Measurements from ENCODE around the gene DEFB128. TPM values are rescaled to one million over a fixed set of nuclear protein-coding genes. Genes with fewer than 3 reads are reported as not detected.

Gene DEFB128
- total and polyA plus RNA-seq, 2 experiments from 2014 or later, result not detected

GRCh38 chr20:237929-238328, 48.4 kb upstream of the DEFB128 start:
- Histone ChIP-seq H3K27me3 (ENCODE audit: insufficient read depth) (peaks cover 68% of the 10 kb centered on the region), H3K9me2 (ENCODE audit: insufficient read depth) (no peaks in the 10 kb centered on the region), H3K4me1 (ENCODE audit: insufficient read depth) (no peaks in the 10 kb centered on the region), H3K36me3 (ENCODE audit: insufficient read depth) (no peaks in the 10 kb centered on the region), H2AFZ (no peak overlapping the region), H3K79me2 (replicated peaks; ENCODE audit: insufficient read depth) (no peaks in the 10 kb centered on the region), H3K4me2 (no peak overlapping the region), H3F3A (replicated peaks; ENCODE audit: low read depth) (no peaks in the 10 kb centered on the region), H4K20me1 (replicated peaks; ENCODE audit: insufficient read depth) (no peaks in the 10 kb centered on the region), H3K27ac (ENCODE audit: low read depth) (no peak overlapping the region), H3K4me3 (no peak overlapping the region)
- ATAC-seq (no peak), DNase-seq (ENCODE audit: low spot score) (no peak)
- Mint-ChIP-seq H3K27ac (no peak overlapping the region), H3K27me3 (ENCODE audit: insufficient read depth, low read depth, poor library complexity) (peaks cover 10% of the 10 kb centered on the region), H3K9me3 (no peaks in the 10 kb centered on the region), H3K36me3 (ENCODE audit: low read depth) (no peaks in the 10 kb centered on the region), H3K4me1 (no peaks in the 10 kb centered on the region), H3K4me3 (no peak overlapping the region)
- TF ChIP-seq REST (IDR thresholded peaks at IDR 0.05; ENCODE audit: unreplicated experiment) (no peak), EZH2phosphoT487 (IDR thresholded peaks at IDR 0.05; ENCODE audit: unreplicated experiment) (no peak), CREB1 (CRISPR knock-in tag; IDR thresholded peaks at IDR 0.05; ENCODE audit: low read depth) (no peak)

DNA sequence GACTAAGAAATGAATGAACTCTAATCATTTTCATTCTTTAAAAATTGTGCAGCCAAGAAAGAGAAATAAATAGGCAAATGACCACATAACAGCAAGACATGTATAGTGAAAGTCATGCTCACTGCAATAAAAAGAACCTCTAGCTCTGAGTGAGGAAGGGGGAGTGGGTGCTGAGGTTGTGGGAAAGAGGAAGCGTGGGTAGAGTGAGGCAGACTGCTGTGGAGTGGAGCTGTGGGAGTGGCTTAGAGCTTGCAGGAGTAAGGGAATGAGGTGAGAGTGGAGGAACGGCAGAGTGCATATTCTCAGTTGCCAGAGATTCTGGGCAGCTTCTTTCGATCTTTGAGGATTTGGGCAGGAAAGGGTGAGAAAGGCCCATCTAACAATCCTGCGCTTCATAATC, 48.0 kb upstream of the DEFB128 start:
- no peak overlapping the region for H3K27ac ChIP-seq (ENCODE audit: low read depth)
- no peak overlapping the region for H3K4me2 ChIP-seq
- H2AFZ ChIP-seq, result no peak overlapping the region
- no peaks in the 10 kb centered on the region for H3K4me1 ChIP-seq (ENCODE audit: insufficient read depth)
- Mint-ChIP-seq H3K4me3 (no peak overlapping the region), H3K27ac (no peak overlapping the region), H3K27me3 (ENCODE audit: insufficient read depth, low read depth, poor library complexity) (peaks cover 8% of the 10 kb centered on the region), H3K4me1 (no peaks in the 10 kb centered on the region), H3K9me3 (no peaks in the 10 kb centered on the region), H3K36me3 (ENCODE audit: low read depth) (no peaks in the 10 kb centered on the region)
- H3K36me3 ChIP-seq (ENCODE audit: insufficient read depth), result no peaks in the 10 kb centered on the region
- H4K20me1 ChIP-seq (replicated peaks; ENCODE audit: insufficient read depth), result no peaks in the 10 kb centered on the region
- H3K9me2 ChIP-seq (ENCODE audit: insufficient read depth), result no peaks in the 10 kb centered on the region
- H3K79me2 ChIP-seq (replicated peaks; ENCODE audit: insufficient read depth), result no peaks in the 10 kb centered on the region
- H3K4me3 ChIP-seq, result no peak overlapping the region
- no peaks in the 10 kb centered on the region for H3F3A ChIP-seq (replicated peaks; ENCODE audit: low read depth)
- DNase-seq (ENCODE audit: low spot score) (no peak), ATAC-seq (no peak)
- H3K27me3 ChIP-seq (ENCODE audit: insufficient read depth), result peaks cover 68% of the 10 kb centered on the region
- TF ChIP-seq ZNF331 (CRISPR knock-in tag; IDR thresholded peaks at IDR 0.05; ENCODE audit: low read depth) (no peak), EZH2phosphoT487 (IDR thresholded peaks at IDR 0.05; ENCODE audit: unreplicated experiment) (no peak), JUNB (IDR thresholded peaks at IDR 0.05; ENCODE audit: unreplicated experiment) (no peak), STAT1 (IDR thresholded peaks at IDR 0.05; ENCODE audit: unreplicated experiment) (no peak), CREB1 (CRISPR knock-in tag; IDR thresholded peaks at IDR 0.05; ENCODE audit: low read depth) (no peak), REST (IDR thresholded peaks at IDR 0.05; ENCODE audit: unreplicated experiment) (no peak), POLR2AphosphoS5 (IDR thresholded peaks at IDR 0.05; ENCODE audit: low read depth) (no peak)
- TF ChIP-seq, protein P1, sequence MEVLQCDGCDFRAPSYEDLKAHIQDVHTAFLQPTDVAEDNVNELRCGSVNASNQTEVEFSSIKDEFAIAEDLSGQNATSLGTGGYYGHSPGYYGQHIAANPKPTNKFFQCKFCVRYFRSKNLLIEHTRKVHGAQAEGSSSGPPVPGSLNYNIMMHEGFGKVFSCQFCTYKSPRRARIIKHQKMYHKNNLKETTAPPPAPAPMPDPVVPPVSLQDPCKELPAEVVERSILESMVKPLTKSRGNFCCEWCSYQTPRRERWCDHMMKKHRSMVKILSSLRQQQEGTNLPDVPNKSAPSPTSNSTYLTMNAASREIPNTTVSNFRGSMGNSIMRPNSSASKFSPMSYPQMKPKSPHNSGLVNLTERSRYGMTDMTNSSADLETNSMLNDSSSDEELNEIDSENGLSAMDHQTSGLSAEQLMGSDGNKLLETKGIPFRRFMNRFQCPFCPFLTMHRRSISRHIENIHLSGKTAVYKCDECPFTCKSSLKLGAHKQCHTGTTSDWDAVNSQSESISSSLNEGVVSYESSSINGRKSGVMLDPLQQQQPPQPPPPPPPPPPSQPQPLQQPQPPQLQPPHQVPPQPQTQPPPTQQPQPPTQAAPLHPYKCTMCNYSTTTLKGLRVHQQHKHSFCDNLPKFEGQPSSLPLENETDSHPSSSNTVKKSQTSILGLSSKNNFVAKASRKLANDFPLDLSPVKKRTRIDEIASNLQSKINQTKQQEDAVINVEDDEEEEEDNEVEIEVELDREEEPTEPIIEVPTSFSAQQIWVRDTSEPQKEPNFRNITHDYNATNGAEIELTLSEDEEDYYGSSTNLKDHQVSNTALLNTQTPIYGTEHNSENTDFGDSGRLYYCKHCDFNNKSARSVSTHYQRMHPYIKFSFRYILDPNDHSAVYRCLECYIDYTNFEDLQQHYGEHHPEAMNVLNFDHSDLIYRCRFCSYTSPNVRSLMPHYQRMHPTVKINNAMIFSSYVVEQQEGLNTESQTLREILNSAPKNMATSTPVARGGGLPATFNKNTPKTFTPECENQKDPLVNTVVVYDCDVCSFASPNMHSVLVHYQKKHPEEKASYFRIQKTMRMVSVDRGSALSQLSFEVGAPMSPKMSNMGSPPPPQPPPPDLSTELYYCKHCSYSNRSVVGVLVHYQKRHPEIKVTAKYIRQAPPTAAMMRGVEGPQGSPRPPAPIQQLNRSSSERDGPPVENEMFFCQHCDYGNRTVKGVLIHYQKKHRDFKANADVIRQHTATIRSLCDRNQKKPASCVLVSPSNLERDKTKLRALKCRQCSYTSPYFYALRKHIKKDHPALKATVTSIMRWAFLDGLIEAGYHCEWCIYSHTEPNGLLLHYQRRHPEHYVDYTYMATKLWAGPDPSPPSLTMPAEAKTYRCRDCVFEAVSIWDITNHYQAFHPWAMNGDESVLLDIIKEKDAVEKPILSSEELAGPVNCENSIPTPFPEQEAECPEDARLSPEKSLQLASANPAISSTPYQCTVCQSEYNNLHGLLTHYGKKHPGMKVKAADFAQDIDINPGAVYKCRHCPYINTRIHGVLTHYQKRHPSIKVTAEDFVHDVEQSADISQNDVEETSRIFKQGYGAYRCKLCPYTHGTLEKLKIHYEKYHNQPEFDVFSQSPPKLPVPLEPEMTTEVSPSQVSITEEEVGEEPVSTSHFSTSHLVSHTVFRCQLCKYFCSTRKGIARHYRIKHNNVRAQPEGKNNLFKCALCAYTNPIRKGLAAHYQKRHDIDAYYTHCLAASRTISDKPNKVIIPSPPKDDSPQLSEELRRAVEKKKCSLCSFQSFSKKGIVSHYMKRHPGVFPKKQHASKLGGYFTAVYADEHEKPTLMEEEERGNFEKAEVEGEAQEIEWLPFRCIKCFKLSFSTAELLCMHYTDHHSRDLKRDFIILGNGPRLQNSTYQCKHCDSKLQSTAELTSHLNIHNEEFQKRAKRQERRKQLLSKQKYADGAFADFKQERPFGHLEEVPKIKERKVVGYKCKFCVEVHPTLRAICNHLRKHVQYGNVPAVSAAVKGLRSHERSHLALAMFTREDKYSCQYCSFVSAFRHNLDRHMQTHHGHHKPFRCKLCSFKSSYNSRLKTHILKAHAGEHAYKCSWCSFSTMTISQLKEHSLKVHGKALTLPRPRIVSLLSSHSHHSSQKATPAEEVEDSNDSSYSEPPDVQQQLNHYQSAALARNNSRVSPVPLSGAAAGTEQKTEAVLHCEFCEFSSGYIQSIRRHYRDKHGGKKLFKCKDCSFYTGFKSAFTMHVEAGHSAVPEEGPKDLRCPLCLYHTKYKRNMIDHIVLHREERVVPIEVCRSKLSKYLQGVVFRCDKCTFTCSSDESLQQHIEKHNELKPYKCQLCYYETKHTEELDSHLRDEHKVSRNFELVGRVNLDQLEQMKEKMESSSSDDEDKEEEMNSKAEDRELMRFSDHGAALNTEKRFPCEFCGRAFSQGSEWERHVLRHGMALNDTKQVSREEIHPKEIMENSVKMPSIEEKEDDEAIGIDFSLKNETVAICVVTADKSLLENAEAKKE (CRISPR knock-in tag; IDR thresholded peaks at IDR 0.05), result no peak

Measured in GM23338 (cell line).